K562 (cell line): ENCODE results near the gene CCDC70. TPM values are rescaled to one million over a fixed set of nuclear protein-coding genes. Genes with fewer than 3 reads are reported as not detected.

Source experiments
- ATAC-seq: fragments of 200-7000 bp; cut with Tn5 transposase; 3 replicates; pipeline ENCODE4 v1.9.1; 2020; ENCODE audit warnings: moderate library complexity
- BruUV-seq: library from RNA; stranded (reverse); fragments of 400-500 nt; replicated peaks from 2 replicates; lab custom pipeline; 2021; lab: Mats Ljungman, UMichigan
- CTCF ChIA-PET: fragments of 300-600 bp; formaldehyde crosslinking; extraction: SDS; loops from one replicate; lab custom pipeline; 2021; ENCODE audit warnings: low intra/inter-chr PET ratio; lab: Yijun Ruan, JAX
- POLR2A ChIA-PET: fragments of 300-600, 350-650 bp; sonication (Branson Sonifier 250); formaldehyde crosslinking; extraction: SDS; loops from one replicate; lab custom pipeline; 2021; ENCODE audit warnings: antibody characterized with exemption, inconsistent platforms; lab: Yijun Ruan, JAX
- DNase-seq, 4 experiments: peaks; one replicate each; pipeline versions ENCODE4 v3.0.0 to v3.0.0-alpha.2; 2011 to 2018; ENCODE audit warnings: low spot score in 3 of 4, mixed read lengths in 3 of 4; ENCODE audit errors: extremely low read depth in 1 of 4
- FAIRE-seq: peaks from 2 replicates; lab custom pipeline; 2011; peaks lifted over from hg19 to GRCh38; lab: Jason Lieb, UNC
- H2AFZ ChIP-seq: 2 replicates; pipeline ENCODE4 v1.6.0; 2011; ENCODE audit warnings: low read depth, low read length, control low read depth, inconsistent platforms
- H3K27ac ChIP-seq: fragments of 200-600 bp; 3 replicates; pipeline ENCODE4 v1.8.0; 2011; ENCODE audit warnings: low read depth, mild to moderate bottlenecking, control low read depth, inconsistent platforms, low read length, moderate library complexity, mixed read lengths; ENCODE audit errors: extremely low read depth
- H3K27me3 ChIP-seq, 2 experiments: fragments of 300-600 bp in 1 of 2; 2 replicates in 1 of 2; 3 replicates in 1 of 2; pipeline versions ENCODE4 v1.6.0 to v1.8.0; 2011; ENCODE audit warnings: inconsistent platforms in 2 of 2, low read length in 2 of 2, mild to moderate bottlenecking in 1 of 2, mixed read lengths in 1 of 2, moderate library complexity in 1 of 2; ENCODE audit not compliant: control insufficient read depth in 2 of 2, insufficient read depth in 2 of 2
- H3K36me3 ChIP-seq: fragments of 300-600 bp; 3 replicates; pipeline ENCODE4 v1.8.0; 2011; ENCODE audit warnings: mild to moderate bottlenecking, low read length, inconsistent platforms; ENCODE audit not compliant: control insufficient read depth, insufficient read depth
- H3K4me1 ChIP-seq, 2 experiments: fragments of 200-600 bp in 1 of 2; replicated peaks in 1 of 2; 2 replicates in 1 of 2; 3 replicates in 1 of 2; pipeline versions ENCODE4 v1.5.1 to v1.8.0; 2011; ENCODE audit warnings: inconsistent platforms in 2 of 2, low read length in 2 of 2, mild to moderate bottlenecking in 1 of 2, mixed read lengths in 1 of 2, moderate library complexity in 1 of 2; ENCODE audit not compliant: control insufficient read depth in 2 of 2, insufficient read depth in 2 of 2
- H3K4me2 ChIP-seq: 2 replicates; pipeline ENCODE4 v1.6.1; 2011; ENCODE audit warnings: low read length, control low read depth, inconsistent platforms, mixed read lengths; ENCODE audit not compliant: insufficient read depth
- H3K4me3 ChIP-seq: fragments of 200-600 bp; sonication (generic), shearing (Covaris generic); 2 replicates; pipeline ENCODE4 v1.5.1; 2016; ENCODE audit warnings: control low read depth, inconsistent platforms
- H3K79me2 ChIP-seq: fragments of 200-600 bp; 3 replicates; pipeline ENCODE4 v1.8.0; 2011; ENCODE audit warnings: low read length, inconsistent platforms; ENCODE audit not compliant: control insufficient read depth, insufficient read depth
- H3K9ac ChIP-seq, 2 experiments: 2 replicates each; pipeline versions ENCODE4 v1.6.0 to v1.6.1; 2011; ENCODE audit warnings: low read depth in 2 of 2, low read length in 2 of 2, control low read depth in 1 of 2, inconsistent platforms in 1 of 2, mild to moderate bottlenecking in 1 of 2, mixed read lengths in 1 of 2; ENCODE audit not compliant: insufficient read depth in 1 of 2
- H3K9me1 ChIP-seq: one replicate; pipeline ENCODE4 v1.6.0; 2011; ENCODE audit warnings: inconsistent platforms, mild to moderate bottlenecking, low read length, moderate library complexity; ENCODE audit not compliant: control insufficient read depth, insufficient read depth
- H3K9me3 ChIP-seq: replicated peaks from 2 replicates; pipeline ENCODE4 v1.5.1; 2011; ENCODE audit warnings: low read depth, low read length, inconsistent platforms; ENCODE audit not compliant: control insufficient read depth, insufficient read depth
- H4K20me1 ChIP-seq: replicated peaks from 2 replicates; pipeline ENCODE4 v1.6.1; 2011; ENCODE audit warnings: low read length, inconsistent platforms, mixed read lengths; ENCODE audit not compliant: control insufficient read depth, insufficient read depth
- NFE2L1 ChIP-seq: fragments of 450-650 bp; IDR thresholded peaks from 2 replicates; pipeline ENCODE4 v1.6.1; 2016; ENCODE audit warnings: missing genetic modification characterization, low read depth, mild to moderate bottlenecking, missing compliant biosample characterization, moderate library complexity, borderline replicate concordance
- ZNF146 ChIP-seq: IDR thresholded peaks from one replicate; pipeline ENCODE4 v1.6.1; 2018; ENCODE audit warnings: missing compliant biosample characterization; ENCODE audit not compliant: unreplicated experiment
- WGBS: fragments of 100-300 bp; shearing (Covaris generic); methylation state at CpG from one replicate; pipeline ENCODE4 v1.1.6; 2016; ENCODE audit warnings: low coverage, mixed read lengths; ENCODE audit not compliant: insufficient coverage; ENCODE audit errors: missing lambda C conversion rate; 5-methylcytosine and 5-hydroxymethylcytosine counted together
- in situ Hi-C: fragments of 300-500 bp; cut with MboI; formaldehyde crosslinking; loops from 4 replicates; pipeline ENCODE4 v1.15.0; 2018; ENCODE audit warnings: inconsistent platforms, mixed read lengths
- intact Hi-C: fragments of 100-400 bp; cut with micrococcal nuclease; formaldehyde crosslinking; loops from 2 replicates; pipeline ENCODE4 v1.14.2; 2022
- polyA plus RNA-seq, 8 experiments: library from polyadenylated mRNA; depleted of rRNA in 4 of 8; stranded (reverse) in 5 of 8; unstranded in 3 of 8; fragments of >200 nt; fragmentation: Nextera tagmentation in 2 of 8; fragmentation: Illumina TruSeq in 1 of 8; extraction: Ambion mirVana in 2 of 8; extraction: Trizol in 1 of 8; gene quantifications; 2 replicates each; pipeline versions ENCODE4 v1.2.1 to v1.2.3, GENCODE V29; 2011 to 2014; ENCODE audit warnings: inconsistent platforms in 1 of 8, missing spikeins in 1 of 8
- total RNA-seq, 7 experiments: library from RNA; depleted of rRNA in 6 of 7; stranded (reverse); fragments of >200 nt in 6 of 7; fragmentation: Illumina TruSeq in 2 of 7; extraction: Trizol in 2 of 7; gene quantifications; 2 replicates each; pipeline versions ENCODE4 v1.2.1 to v1.2.3, GENCODE V29; 2011 to 2021; ENCODE audit warnings: low replicate concordance in 1 of 7
- TF ChIP-seq, protein P1 (sequence below): fragments of 450-650 bp; IDR thresholded peaks from 2 replicates; pipeline ENCODE4 v1.6.1; 2018; ENCODE audit not compliant: partially characterized antibody
- TF ChIP-seq, protein P2 (sequence below): fragments of 250-450 bp; sonication (Bioruptor Pico); IDR thresholded peaks from 2 replicates; pipeline ENCODE4 v1.5.0; 2021

CCDC70 gene
- total and polyA plus RNA-seq, 9 of the 15 experiments (the other 6 are each of a cell fraction or from before 2014, with no cell fraction given) = not detected

DNA sequence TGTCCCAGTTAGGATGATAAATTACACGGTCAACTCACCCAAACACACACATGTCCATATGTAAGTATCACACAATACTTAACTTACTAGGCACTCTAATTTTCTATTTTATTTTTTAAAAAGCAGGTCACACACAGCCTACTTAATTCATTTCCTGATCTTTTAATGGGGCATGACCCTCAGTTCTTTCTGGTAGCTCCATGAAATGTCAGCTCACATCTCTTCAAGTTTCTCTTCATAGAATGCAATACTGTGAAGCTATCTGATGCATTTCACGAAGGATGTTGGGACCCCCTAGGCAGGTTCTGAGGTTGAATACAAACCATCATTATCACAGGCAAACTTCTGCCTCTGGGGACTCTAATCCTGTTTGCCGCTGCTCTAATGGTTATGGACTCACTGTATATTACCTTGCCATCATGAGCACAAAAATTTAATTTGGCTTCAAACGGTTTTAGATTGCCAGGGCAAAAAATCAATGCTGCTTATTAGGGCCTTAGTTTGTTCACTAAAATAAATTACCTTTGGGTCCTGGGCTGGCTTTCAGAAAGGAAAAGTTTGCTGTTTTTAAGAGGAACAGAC lies 41.7 kb upstream of the CCDC70 start:
- Histone ChIP-seq H3K27me3 (peaks cover 3 to 40% of the 10 kb centered on the region in 2 experiments; a peak in 4 of 5 replicates), H3K9me3 (no peaks in the 10 kb centered on the region), H3K36me3 (no peaks in the 10 kb centered on the region), H3K4me1 (peaks cover 3 to 6% of the 10 kb centered on the region in 2 experiments; a peak in 3 of 5 replicates), H3K79me2 (no peaks in the 10 kb centered on the region), H3K4me2 (no peak overlapping the region), H3K27ac (no peak overlapping the region), H2AFZ (no peak overlapping the region), H4K20me1 (no peaks in the 10 kb centered on the region; the same call in 1 of the 2 replicates), H3K9me1 (no peaks in the 10 kb centered on the region), H3K4me3 (no peak overlapping the region), H3K9ac (no peak overlapping the region)
- DNase-seq (no peak), ATAC-seq (no peak), FAIRE-seq (no peak)
- in situ Hi-C loops = loop anchor here (10.0 kb wide), 1 partner anchor 305 kb away; the partner anchor contains the start of gene NEK5
- intact Hi-C loops = no loop called here
- WGBS = 3% methylated on average over 4 of the region's 4 CpGs
- ChIA-PET POLR2A (no interaction called here), CTCF (no interaction called here)
- BruUV-seq = no TSS peak
- TF ChIP-seq, protein P1, sequence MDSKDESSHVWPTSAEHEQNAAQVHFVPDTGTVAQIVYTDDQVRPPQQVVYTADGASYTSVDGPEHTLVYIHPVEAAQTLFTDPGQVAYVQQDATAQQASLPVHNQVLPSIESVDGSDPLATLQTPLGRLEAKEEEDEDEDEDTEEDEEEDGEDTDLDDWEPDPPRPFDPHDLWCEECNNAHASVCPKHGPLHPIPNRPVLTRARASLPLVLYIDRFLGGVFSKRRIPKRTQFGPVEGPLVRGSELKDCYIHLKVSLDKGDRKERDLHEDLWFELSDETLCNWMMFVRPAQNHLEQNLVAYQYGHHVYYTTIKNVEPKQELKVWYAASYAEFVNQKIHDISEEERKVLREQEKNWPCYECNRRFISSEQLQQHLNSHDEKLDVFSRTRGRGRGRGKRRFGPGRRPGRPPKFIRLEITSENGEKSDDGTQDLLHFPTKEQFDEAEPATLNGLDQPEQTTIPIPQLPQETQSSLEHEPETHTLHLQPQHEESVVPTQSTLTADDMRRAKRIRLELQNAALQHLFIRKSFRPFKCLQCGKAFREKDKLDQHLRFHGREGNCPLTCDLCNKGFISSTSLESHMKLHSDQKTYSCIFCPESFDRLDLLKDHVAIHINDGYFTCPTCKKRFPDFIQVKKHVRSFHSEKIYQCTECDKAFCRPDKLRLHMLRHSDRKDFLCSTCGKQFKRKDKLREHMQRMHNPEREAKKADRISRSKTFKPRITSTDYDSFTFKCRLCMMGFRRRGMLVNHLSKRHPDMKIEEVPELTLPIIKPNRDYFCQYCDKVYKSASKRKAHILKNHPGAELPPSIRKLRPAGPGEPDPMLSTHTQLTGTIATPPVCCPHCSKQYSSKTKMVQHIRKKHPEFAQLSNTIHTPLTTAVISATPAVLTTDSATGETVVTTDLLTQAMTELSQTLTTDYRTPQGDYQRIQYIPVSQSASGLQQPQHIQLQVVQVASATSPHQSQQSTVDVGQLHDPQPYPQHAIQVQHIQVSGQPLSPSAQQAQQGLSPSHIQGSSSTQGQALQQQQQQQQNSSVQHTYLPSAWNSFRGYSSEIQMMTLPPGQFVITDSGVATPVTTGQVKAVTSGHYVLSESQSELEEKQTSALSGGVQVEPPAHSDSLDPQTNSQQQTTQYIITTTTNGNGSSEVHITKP = no peak
- TF ChIP-seq NFE2L1 = no peak
- TF ChIP-seq, protein P2, sequence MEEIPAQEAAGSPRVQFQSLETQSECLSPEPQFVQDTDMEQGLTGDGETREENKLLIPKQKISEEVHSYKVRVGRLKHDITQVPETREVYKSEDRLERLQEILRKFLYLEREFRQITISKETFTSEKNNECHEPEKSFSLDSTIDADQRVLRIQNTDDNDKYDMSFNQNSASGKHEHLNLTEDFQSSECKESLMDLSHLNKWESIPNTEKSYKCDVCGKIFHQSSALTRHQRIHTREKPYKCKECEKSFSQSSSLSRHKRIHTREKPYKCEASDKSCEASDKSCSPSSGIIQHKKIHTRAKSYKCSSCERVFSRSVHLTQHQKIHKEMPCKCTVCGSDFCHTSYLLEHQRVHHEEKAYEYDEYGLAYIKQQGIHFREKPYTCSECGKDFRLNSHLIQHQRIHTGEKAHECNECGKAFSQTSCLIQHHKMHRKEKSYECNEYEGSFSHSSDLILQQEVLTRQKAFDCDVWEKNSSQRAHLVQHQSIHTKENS (CRISPR knock-in tag) = no peak
- TF ChIP-seq ZNF146 (CRISPR knock-in tag) = no peak
